SW480 (cell line): Measurements from ENCODE around the gene ATP5F1E.
"Not testable (repeated sequence)": the region's sequence is repeated elsewhere in the genome, so short reads cannot be mapped to it uniquely, and the experiment has no call there.

ENCODE experiments used
- DNase-seq: peaks from one replicate; pipeline ENCODE4 v3.0.0-alpha.2; 2016; ENCODE audit warnings: low spot score

ATP5F1E gene

GRCh38 chr20:58988565-58988882 is 43.6 kb downstream of the ATP5F1E start:
- no peak for DNase-seq

DNA sequence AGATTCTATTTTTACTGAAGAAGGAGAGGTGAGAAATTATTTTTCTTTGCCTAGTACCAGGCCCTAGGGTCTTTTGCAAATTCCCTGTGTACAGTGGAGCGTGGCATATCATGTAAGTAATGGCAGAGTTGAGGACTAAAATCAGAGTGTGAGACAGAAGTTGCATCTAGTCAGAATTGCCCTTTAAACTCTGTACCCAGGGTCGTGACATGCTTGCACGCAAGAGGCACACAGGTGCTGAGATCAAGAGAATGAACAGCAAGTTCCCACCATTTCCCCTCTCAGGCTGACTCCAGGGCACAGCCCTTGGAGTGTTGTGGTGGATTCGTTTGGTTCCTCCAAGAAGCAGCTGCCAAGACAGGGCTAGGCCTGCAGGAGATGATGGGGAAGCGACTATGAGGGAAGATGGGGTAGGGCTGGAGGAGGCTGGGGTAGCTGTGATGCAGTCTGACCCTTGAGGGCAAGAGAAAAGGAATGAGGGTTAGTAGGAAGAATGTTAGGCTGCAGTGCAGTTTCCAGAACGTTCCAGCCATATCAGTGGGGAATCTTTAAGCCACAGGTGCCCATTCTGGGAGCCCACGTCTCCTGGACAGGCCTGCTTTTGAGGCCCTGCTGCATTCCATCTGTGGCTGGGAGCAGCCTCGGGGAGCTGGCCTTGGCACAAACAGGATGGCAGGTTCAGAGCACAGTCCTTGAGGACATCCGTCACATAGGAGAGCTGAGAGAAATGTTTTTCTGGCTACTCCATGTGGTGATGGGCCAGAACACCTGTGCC is 44.2 kb downstream of the ATP5F1E start:
- DNase-seq, result no peak

GRCh38 chr20:58986968-58987517 is 45.1 kb downstream of the ATP5F1E start:
- DNase-seq, result no peak

- DNase-seq, result no peak
Observed at GRCh38 chr20:58986286-58986967, 45.7 kb downstream of the ATP5F1E start.

DNA sequence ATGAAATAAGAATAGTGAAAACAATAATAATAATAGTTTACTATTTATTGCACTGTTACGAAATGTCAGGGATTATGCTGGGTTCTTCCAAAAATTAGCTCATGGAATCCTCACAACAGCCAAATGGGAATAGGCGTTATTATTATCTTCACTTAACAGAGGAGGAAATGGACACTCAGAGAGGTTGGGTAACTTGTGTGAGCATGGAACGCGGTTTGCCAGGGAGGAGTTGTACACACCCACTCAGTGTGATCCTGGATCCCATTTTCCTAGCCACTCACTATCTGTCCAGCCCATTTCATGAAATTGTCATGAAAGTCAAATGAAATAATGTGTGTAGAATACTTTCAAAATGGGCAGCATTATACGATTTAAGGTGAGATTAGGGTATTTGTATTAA is 46.5 kb downstream of the ATP5F1E start:
- no peak for DNase-seq

GRCh38 chr20:58984691-58985090 is 47.4 kb downstream of the ATP5F1E start:
- no peak for DNase-seq

DNA sequence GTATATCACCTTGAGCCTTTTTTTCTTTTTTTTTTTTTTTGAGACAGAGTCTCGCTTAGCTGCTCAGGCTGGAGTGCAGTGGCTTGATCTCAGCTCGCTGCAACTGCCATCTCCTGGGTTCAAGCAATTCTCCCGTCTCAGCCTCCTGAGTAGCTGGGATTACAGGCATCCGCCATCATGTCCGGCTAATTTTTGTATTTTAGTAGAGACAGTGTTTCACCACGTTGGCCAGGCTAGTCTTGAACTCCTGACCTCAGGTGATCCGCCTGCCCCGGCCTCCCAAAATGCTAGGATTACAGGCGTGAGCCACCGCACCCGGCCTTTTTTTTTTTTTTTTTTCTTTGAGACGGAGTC is 49.0 kb downstream of the ATP5F1E start:
- not testable (repeated sequence) for DNase-seq

DNA sequence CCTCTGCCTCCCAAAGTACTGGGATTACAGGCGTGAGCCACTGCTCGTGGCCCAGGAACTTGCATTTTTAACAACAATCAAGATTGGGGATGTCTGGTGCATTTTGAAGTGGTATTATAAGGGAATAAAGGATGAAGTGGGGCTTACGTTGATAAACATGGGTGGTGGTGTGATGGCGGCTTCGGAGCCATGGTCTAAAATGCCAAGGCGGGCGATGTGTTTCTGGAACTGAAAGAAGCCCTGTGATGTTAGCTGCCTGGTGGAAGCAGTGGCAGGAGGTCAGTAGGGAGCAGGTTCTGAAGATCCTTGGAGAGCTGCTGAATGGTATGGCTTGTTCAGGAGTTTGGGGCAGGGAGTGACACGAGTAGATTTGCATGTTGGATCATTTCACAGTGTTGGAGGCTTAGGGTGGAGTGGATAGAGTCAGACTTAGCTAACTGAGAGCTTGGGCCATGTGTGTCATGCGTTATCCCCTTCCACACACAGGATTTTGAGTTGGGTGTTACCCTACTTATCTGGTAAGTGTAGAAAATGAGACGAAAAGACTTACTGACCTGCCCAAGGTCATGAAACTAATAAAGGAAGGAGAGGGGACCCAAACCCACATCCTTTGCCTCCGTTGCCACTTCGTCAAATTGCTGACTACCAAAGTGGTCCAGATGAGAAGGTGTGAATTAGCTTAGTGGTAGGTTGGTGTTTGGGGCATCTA is 49.6 kb downstream of the ATP5F1E start:
- DNase-seq, result no peak

DNA sequence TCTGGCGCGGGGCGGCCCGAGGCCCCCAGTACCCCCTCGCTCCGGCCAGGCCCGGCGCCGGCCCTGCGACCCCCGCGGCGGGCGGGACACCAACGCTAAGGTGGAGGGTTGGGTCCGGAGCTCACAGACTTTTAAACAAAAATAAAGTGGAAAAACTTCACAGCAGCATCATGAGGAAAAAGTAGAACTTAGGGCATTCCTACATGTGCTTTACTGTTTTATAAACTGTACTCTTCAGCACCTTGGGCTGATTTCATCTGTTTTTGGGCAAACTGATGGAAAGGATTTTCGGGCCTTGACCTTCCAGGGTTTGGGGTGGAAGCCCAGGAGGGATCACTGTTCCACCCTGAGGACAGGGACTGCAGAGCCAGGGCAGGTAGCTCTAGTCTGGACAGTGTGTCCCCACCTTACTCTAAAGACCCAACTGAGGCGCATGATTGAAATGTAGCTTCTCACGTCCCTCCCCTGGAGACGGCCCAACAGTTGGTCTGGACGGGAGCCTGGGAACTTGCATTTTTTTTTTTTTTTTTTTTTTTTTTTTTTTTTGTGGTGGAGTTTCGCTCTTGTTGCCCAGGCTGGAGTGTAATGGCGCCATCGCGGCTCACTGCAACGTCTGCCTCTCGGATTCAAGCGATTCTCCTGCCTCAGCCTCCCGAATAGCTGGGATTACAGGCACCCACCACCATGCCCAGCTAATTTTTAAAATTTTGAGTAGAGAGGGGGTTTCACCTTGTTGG is 50.3 kb downstream of the ATP5F1E start:
- DNase-seq, result peak; percentile 45

- peak; percentile 93 for DNase-seq
Observed at GRCh38 chr20:58980711-58981627, 51.2 kb downstream of the ATP5F1E start, which contains the start of gene NELFCD. Gene NELFCD (plus strand): TSS chr20:58981256. CDS start chr20:58981310, 54 bp downstream.

DNA sequence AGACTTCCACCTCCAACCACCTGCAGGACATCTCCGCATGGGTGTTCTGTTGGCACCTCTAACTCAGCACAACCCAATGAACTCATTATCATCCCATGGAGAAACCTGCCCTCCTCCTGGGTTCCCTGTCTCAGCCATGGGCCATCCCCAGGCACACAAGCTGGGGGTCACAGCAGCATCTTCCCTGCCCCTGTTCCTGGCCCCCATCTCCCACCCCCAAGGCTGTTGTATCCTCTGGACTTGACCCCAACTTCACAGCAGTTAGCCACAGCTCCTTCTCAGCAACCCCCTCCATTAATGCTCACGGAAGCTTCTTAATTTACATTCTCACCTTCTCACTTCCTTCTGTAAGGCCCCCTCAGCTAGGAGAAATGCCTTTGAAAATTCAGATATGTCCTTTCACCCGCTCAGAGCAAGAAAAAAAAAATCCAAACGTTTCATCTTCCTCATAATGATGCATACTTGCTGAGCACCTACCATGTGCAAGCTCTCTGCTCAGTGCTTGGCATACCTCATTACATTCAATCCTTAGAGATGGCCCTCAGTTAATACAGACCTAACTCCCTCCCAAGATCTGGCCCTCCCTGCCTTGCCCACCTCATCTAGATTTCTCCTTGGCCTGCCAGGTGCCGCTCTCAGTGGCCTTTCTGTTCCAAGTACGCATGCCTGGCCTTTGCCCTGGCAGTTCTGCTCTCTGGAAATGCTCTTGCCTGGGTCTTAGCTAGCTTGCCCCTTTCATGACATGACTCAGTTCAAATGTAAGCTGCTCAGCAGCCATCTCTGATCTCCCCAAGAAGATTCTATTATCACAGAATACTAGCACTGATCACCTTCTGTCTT is 53.6 kb downstream of the ATP5F1E start:
- DNase-seq, result no peak

DNA sequence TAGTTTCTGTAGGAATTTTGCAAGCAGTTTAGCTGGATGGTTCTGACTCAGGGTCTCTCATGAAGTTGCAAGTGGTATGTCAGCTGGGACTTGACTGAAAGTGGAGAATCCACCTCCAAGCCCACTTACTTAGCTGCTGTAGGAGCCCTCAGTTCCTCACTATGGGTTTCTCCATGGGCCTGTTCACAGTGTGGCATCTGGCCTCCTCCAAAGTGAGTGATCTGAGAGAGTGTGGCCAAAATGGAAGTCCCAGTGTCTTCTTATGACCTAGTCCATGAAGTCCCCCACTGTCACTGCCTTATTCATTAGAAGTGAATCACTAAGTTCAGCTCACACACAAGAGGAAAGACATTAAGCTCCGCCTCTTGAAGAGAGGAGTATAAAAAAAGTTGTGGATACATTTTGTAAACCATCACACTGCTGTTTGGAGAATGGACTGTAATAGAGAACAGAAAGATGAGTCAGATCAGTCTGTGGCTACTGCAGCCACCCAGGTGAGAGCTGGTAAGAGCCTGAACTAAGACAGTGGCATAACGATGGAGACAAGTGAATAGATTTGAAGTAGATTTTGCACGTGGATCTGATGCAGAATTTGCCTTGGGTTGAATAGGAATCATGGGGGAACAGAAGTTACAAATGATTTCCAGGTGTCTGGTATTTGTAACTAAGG is 55.9 kb downstream of the ATP5F1E start:
- DNase-seq, result peak; percentile 50
